HTERT RPE-1 (cell line): ENCODE data around the gene VN1R5.

Experiments used
- in situ Hi-C: fragments of 300-500 bp; cut with MboI; formaldehyde crosslinking; loops from 4 replicates; pipeline ENCODE4 v1.14.3; 2020; ENCODE audit warnings: low sequenced_read_pairs

VN1R5 gene

DNA sequence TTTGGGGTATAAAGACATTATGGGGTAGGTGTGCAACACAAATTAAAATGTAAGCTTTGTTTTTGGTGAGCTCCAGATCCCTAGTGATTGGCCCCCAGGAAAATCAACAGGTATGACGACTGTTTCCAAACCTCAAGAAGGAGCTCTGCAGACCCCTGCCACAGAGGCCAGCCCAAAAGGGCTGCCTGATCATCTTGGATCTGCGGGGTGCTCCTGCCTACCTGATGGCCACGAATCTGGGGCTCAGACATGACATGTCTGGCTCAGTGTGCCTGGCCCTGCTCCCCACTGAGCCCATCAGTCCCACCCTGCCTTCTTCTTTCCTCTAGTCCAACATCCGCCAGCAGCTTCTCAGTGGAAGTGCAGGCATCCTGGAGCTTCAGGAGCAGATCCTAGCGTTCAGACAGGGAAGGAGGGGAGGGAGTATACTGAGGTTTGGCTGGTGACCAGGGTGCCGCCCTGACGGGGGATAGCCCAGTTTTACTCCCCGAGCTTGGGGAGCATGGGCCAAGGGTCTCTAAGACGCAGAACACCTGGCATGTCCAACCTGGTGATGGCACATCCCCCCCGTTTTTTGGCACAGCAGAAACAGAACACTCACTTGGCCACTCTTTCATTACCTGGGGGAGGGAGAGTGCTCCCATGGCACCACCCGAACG lies 44.0 kb downstream of the VN1R5 start:
- in situ Hi-C loops = no loop called here

DNA sequence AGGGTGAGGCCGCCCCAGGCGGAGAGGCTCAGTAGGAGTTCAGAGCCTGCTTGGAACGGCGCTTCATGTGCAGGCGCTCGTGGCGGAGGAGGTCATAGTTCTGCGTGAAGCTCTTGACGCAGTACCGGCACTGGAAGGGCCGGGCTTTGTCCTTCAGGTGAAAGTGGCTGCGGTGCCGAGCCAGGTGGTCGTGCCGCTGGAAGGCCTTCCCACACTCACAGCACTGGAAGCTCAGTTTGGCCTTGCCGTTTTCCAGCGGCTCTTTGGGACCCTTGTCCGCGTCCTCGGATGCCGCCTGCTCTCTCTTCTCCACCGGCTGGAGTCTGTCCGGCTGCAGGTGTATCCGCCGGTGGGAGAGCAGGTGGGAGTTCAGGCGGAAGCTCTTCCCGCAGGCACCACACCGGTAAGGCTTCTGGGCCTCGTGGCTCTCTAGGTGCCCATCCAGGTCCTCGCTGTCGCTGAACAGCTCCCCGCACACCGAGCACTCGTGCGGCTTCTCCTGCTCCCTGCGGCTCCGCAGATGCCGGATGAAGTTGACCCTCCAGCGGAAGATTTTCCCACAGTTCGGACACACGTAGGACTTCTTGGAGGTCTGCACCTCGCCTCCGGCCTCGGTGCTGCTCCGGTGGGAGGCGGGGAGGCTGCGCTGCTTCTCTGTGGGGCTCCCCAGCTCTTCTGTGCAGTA lies 44.8 kb downstream of the VN1R5 start:
- in situ Hi-C loops = no loop called here

DNA sequence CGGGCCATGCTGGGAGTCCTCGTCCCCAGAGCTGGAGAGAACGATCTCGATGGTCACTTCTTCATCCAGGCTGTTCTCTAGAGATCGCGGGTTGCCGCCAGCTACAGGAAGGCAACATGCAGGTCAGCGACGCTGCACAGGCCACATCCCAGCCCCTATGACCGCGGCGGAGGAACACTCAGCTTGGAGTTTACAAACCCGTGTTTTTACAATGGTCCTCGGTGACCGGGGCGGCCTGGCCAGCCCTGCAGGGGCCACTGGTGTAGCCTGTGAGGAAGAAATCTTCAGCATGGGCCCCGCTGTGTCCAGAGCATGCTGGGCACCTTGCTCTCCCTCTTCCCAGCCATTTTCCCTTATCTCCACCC lies 45.3 kb downstream of the VN1R5 start:
- in situ Hi-C loops = no loop called here

DNA sequence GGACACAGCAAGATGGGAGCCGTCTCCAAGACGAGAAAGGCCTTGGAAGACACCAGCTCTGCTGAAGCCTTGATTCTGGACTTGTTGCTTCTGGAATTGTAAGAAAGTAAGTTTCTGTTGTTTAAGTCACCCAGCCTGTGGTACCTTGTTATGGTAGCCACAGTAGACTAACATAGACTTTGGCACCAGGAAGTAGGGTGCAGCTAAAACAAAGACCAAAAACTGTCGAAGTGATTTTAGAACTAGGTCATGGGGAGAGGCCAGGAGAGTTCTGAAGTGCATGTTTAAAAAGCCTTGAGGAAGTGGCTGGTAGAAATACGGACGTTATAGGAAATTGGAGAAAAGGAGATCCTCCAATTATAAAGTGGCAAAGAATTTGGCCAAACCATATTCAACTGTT lies 47.3 kb downstream of the VN1R5 start:
- in situ Hi-C loops = no loop called here

DNA sequence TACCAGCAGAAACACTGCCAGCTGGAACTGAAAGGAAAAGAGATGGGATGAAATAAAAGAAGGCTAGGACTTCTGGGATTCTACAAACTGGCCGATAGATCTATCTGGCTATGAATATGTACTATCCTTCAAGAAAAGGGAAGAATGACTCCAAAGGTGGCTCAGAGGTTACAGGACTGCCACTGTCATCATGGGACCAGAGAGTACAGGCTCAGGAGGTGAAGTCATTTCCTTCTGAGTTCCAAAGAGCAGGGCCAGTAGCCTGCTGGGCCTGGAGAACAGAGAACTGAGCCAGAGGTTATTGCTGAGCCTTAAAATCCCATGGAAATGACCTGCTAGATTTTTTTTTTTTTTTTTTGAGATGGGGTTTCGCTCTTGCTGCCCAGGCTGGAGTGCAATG lies 48.2 kb downstream of the VN1R5 start:
- in situ Hi-C loops = no loop called here
